Esophagus squamous epithelium (tissue), 5 donors: ENCODE results near the gene RASA3. TPM values are rescaled to one million over a fixed set of nuclear protein-coding genes. Genes with fewer than 3 reads are reported as not detected.

ENCODE experiments used
- DNase-seq: peaks from one replicate; lab custom pipeline; 2025; lab: John Stamatoyannopoulos, UW
- H3K27ac ChIP-seq, 4 donors: fragments of 200-600 bp; sonication (generic); one replicate each; pipeline ENCODE4 v1.5.1; 2016 to 2019; ENCODE audit warnings: mild to moderate bottlenecking in 1 of 4
- H3K27me3 ChIP-seq, 4 donors: fragments of 200-600 bp; sonication (generic); 1 replicate in 3 of 4; 2 replicates in 1 of 4; pipeline versions ENCODE4 v1.5.1 to v1.6.0; 2017 to 2021; ENCODE audit warnings: antibody characterized with exemption in 1 of 4
- H3K36me3 ChIP-seq, 3 donors: fragments of 200-600 bp; sonication (generic); one replicate each; pipeline ENCODE4 v1.5.1; 2016 to 2019
- H3K4me1 ChIP-seq, 3 donors: fragments of 200-600 bp; sonication (generic); one replicate each; pipeline ENCODE4 v1.5.1; 2017 to 2019
- H3K4me3 ChIP-seq, 4 donors: fragments of 200-600 bp; sonication (generic); 1 replicate in 3 of 4; 2 replicates in 1 of 4; pipeline ENCODE4 v1.5.1; 2016 to 2019; ENCODE audit warnings: mild to moderate bottlenecking in 2 of 4, moderate library complexity in 1 of 4
- H3K9me3 ChIP-seq, 3 donors: fragments of 200-600 bp; sonication (generic); one replicate each; pipeline ENCODE4 v1.5.1; 2016 to 2019
- CTCF ChIP-seq, 6 experiments: fragments of 450-650 bp in 4 of 6; fragments of 200-600 bp in 2 of 6; sonication (generic) in 2 of 6; IDR thresholded peaks; one replicate each; pipeline ENCODE4 v1.5.1; 2016 to 2019; ENCODE audit warnings: antibody characterized with exemption in 6 of 6, mild to moderate bottlenecking in 4 of 6, moderate library complexity in 4 of 6
- POLR2A ChIP-seq, 4 donors: fragments of 450-650 bp; IDR thresholded peaks; one replicate each; pipeline ENCODE4 v1.6.1; 2017; ENCODE audit warnings: antibody characterized with exemption in 4 of 4, mild to moderate bottlenecking in 4 of 4, moderate library complexity in 3 of 4
- WGBS, 2 donors: methylation state at CpG; one replicate each; pipeline ENCODE4 v1.1.5; 2018; 5-methylcytosine and 5-hydroxymethylcytosine counted together
- intact Hi-C: fragments of 100-400 bp; cut with DNase I; formaldehyde crosslinking; loops from one replicate; pipeline ENCODE4 v1.15.0; 2022
- total RNA-seq, 4 donors: library from RNA; depleted of rRNA; stranded (reverse); fragments of >200 nt; gene quantifications; one replicate each; pipeline ENCODE4 v1.1.0, GENCODE V29; 2016
- donor health status: DM: yes; HTN: yes; CAD: no.

The RASA3 gene
- total RNA-seq, 4 donors from 2014 or later, result 1.4 to 8.8 (median 3.1) TPM

GRCh38 chr13:114030666-114031610 lies 101.5 kb downstream of the RASA3 start:
- 70 to 86% methylated on average over 9 to 18 of the region's 28 CpGs for WGBS, 2 donors
- no peak for TF ChIP-seq POLR2A (IDR thresholded peaks at IDR 0.05)
- TF ChIP-seq CTCF (IDR thresholded peaks at IDR 0.05), result no peak
- no peak for DNase-seq
- no peak overlapping the region for H3K27ac ChIP-seq
- H3K9me3 ChIP-seq, result no peaks in the 10 kb centered on the region
- no peaks in the 10 kb centered on the region for H3K36me3 ChIP-seq
- intact Hi-C loops, result no loop called here
- peaks cover 0 to 11% (median 0%) of the 10 kb centered on the region in 4 donors for H3K27me3 ChIP-seq
- peaks cover 15 to 58% (median 31%) of the 10 kb centered on the region in 3 donors for H3K4me1 ChIP-seq
- H3K4me3 ChIP-seq, result no peak overlapping the region

GRCh38 chr13:114029866-114030625 lies 102.4 kb downstream of the RASA3 start:
- no peak for DNase-seq
- Histone ChIP-seq H3K9me3 (no peaks in the 10 kb centered on the region), H3K27ac (no peak overlapping the region), H3K4me1 (peaks cover 11 to 58% (median 29%) of the 10 kb centered on the region in 3 donors), H3K36me3 (no peaks in the 10 kb centered on the region), H3K27me3 (peaks cover 0 to 6% (median 0%) of the 10 kb centered on the region in 4 donors), H3K4me3 (no peak overlapping the region)
- intact Hi-C loops, result no loop called here
- WGBS, 2 donors, result no CpG with 5 or more reads among the region's 23 CpGs
- TF ChIP-seq POLR2A (IDR thresholded peaks at IDR 0.05), result no peak
- TF ChIP-seq CTCF (IDR thresholded peaks at IDR 0.05), result no peak

GRCh38 chr13:114027826-114028225 lies 104.6 kb downstream of the RASA3 start:
- no peaks in the 10 kb centered on the region for H3K9me3 ChIP-seq
- WGBS, 2 donors, result 78 to 93% methylated on average over 5 to 15 of the region's 21 CpGs
- H3K27ac ChIP-seq, result peak overlapping the region in 3 of 4 donors; percentile 60 to 83 (median 74)
- H3K4me3 ChIP-seq, result peak overlapping the region in 1 of 4 donors; percentile 6
- TF ChIP-seq POLR2A (IDR thresholded peaks at IDR 0.05) (no peak), CTCF (IDR thresholded peaks at IDR 0.05) (no peak)
- peaks cover 0 to 19% (median 0%) of the 10 kb centered on the region in 3 donors for H3K36me3 ChIP-seq
- peaks cover 10 to 45% (median 28%) of the 10 kb centered on the region in 3 donors for H3K4me1 ChIP-seq
- DNase-seq, result no peak
- intact Hi-C loops, result no loop called here
- no peaks in the 10 kb centered on the region for H3K27me3 ChIP-seq

- peak overlapping the region in 1 of 4 donors; percentile 6 for H3K4me3 ChIP-seq
- H3K27me3 ChIP-seq, result no peaks in the 10 kb centered on the region
- H3K9me3 ChIP-seq, result no peaks in the 10 kb centered on the region
- WGBS, 2 donors, result 42 to 51% methylated on average over 7 to 11 of the region's 21 CpGs
- H3K27ac ChIP-seq, result peak overlapping the region; percentile 58 to 83 (median 67)
- intact Hi-C loops, result no loop called here
- TF ChIP-seq POLR2A (IDR thresholded peaks at IDR 0.05), result no peak
- no peak for TF ChIP-seq CTCF (IDR thresholded peaks at IDR 0.05)
- peaks cover 10 to 42% (median 25%) of the 10 kb centered on the region in 3 donors for H3K4me1 ChIP-seq
- no peak for DNase-seq
- H3K36me3 ChIP-seq, result peaks cover 0 to 25% (median 0%) of the 10 kb centered on the region in 3 donors
These were observed 105.2 kb downstream of the RASA3 start for GRCh38 chr13:114027046-114027715.
